Effector CD8-positive, alpha-beta T cell (primary cell): ENCODE data around the gene CYSLTR2.

Source experiments
- DNase-seq: peaks from one replicate; lab custom pipeline; 2025; lab: John Stamatoyannopoulos, UW
- total RNA-seq, 4 experiments: gene quantifications; one replicate each; lab custom pipeline; 2026; lab: John Stamatoyannopoulos, UW

Gene CYSLTR2
- total RNA-seq = 4.8 to 15.8 (median 5.8) reads per million in 4 experiments

DNA sequence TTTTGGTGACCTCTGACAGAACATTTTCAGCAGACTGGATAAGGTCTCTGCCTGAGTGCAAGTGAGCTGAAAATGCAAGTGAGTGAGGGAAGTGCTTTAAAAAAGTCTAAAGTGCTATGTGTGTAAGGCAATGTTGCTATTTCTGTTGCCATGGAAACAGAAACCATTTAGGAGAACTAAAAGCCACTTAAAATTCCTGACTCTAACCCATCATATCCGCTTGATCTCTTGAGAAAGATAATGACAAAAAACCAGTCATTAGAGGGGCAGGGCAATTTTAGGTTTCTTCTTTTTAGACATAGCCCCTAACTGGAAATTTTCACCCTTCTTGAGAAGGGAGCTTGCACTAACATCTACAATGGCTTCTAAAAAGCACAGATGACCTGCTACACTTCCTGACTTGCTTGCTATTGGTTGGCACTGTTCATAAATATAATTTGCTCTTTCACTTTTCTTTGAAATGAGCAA lies at the start of gene CYSLTR2:
CYSLTR2 (plus strand) TSS at position 458 of the 468 bp plus-strand sequence. CDS start 52,889 bp downstream, outside the sequence.
- no peak for DNase-seq

DNA sequence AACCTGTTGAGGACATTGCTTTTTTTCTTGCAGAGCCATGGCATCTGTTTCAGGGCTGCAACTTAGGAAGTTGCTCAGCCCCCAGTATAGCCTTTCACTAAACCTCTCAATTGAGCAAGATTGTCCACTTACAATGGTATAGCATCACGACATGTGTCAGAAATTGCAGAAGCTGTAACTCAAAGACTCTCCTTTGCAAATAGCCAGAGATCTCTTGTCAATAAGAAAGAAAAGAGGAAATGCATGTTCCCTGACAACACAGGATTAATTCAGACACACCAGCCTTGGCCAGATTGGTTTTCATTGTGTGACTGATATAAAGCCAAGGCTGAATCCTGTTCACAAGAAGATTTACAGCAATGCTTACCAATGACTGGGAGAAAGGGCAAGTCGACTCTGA lies 38.7 kb upstream of the CYSLTR2 start:
- no peak for DNase-seq

- no peak for DNase-seq
These were observed 34.8 kb upstream of the CYSLTR2 start for GRCh38 chr13:48618937-48619336.

- no peak for DNase-seq
These were observed 32.7 kb upstream of the CYSLTR2 start for GRCh38 chr13:48621056-48621455.

- DNase-seq = no peak
These were observed 29.7 kb upstream of the CYSLTR2 start for GRCh38 chr13:48624016-48624415.

DNA sequence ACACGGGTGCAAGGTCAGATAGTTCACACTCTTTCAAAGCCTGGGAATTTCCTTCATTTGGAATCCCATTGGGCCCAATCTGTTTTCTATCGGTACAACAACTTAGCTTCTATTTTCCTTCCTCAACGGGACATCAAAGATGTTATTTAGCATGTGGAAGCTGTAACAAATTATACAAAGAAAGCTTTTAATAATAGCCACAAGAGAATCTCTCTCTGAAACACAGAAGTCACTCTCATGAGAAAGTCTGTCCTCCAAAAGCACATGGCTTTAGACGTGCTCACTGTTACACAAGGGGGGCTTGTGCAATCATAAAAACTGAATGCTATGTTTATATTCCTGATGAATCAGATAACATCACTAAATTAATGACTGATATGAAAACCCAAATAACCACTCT lies 28.9 kb upstream of the CYSLTR2 start:
- no peak for DNase-seq

- no peak for DNase-seq
These were observed 28.2 kb upstream of the CYSLTR2 start for GRCh38 chr13:48625413-48626076.

DNA sequence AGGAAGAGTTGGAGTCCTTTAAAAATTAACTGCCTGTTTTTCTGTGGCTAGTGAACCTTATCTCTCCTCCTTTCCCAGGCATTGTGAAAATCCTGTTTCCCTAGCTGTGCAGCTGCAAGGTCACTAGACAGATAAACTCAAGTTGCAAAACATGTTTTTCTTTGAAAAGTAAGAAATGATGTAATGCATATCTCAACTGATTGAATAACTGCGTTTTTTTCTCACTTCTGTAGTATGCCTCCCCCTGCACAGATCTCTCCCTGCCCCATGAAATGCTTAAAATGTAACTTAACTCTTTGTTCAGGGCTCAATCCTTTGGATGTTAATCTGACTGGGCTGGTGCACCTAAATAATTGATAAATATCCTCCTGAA lies 27.7 kb upstream of the CYSLTR2 start:
- DNase-seq = no peak

DNA sequence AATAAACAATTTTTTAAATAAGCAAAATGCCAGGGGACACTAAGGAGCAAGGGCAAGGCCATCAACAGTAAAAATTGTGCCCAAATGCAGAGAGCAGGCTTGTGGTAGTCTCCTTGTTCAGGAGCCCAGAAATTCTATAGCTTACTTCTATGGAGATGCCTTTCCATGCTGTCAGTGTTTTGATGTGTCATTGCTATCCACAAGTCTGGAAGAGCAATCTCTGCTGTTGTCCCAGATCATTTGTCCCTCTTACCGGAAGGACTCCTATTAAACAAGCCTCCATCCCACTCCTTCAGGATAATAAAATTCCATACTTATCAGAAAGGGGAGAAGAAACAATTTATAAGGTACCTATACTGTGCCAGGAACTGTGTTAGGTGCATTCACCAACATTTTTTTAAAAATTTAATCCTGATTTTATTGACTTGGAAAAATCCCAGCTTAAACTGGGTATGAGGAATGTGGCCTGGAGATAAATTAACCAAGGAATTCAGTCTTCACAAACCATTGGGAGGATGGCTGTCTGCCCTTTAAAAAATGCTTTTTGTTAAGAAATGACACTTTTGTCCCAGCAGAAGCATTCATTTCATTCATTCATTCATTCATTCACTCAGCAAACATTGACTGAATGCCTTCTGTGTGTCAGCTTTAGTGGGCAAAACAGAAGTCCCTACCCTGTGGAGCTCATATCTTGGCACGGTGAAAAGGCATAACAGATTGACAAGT lies 26.8 kb upstream of the CYSLTR2 start:
- DNase-seq = no peak

DNA sequence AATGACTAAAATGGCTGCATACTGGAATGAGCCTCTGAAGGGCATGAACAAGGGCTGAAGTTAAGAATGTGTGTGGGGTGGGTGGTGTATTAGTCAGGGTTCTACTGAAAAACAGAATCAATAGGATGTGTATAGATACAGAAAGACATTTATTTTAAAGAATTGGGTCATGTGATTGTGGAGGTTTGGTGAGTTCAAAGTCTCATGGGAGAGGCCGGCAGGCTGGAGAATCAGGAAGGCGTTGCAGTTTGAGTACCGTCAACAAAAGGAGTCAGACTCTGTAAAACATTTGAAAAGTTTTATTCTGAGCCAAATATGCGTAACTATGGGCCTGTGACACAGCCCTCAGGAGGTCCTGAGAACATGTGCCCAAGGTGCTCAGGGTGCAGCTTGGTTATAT lies 24.5 kb upstream of the CYSLTR2 start:
- no peak for DNase-seq

DNA sequence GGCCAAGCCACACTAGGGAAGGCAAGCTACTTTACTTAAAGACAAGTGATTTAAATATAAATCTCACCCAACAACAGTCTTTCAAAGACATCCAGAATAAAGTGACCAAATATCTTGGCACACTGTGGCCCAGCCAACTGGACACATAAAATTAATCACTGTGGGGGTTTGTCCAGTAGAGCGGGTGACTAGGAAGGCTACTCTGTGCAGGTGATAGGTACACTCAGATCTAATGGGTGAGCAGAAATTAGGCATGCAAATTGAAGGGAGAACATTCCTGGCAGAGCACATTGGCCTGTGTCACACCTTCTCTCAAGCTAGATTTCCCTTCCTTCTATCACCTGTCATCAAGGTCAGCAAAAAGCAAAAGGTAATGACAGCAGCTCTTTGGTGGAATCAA lies 23.4 kb upstream of the CYSLTR2 start:
- no peak for DNase-seq

GRCh38 chr13:48630773-48631172 lies 23.0 kb upstream of the CYSLTR2 start:
- no peak for DNase-seq

GRCh38 chr13:48631441-48631840 lies 22.3 kb upstream of the CYSLTR2 start:
- no peak for DNase-seq

GRCh38 chr13:48633700-48634099 lies 20.0 kb upstream of the CYSLTR2 start:
- no peak for DNase-seq

GRCh38 chr13:48634636-48635035 lies 19.1 kb upstream of the CYSLTR2 start:
- DNase-seq = no peak

GRCh38 chr13:48635478-48635877 lies 18.3 kb upstream of the CYSLTR2 start:
- no peak for DNase-seq

DNA sequence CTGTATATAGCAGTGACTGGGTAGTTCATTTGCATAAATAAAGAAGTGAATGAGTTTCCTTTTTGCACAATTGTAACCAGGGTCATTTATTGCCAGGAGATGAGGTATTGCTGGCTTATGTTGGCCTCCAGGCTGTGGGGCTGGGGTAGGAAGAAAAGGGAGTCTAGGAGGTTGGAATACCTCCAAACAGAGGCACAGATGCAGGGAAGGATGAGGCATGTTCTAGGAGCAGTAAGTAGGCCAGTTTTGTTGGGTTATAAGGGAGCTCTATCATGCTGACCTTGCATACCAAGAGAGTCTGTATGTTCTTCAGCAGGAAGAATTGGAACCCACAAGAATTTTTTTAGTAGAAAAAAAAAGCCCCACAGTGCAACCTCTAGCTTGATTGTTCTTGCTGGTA lies 17.2 kb upstream of the CYSLTR2 start:
- DNase-seq = no peak

DNA sequence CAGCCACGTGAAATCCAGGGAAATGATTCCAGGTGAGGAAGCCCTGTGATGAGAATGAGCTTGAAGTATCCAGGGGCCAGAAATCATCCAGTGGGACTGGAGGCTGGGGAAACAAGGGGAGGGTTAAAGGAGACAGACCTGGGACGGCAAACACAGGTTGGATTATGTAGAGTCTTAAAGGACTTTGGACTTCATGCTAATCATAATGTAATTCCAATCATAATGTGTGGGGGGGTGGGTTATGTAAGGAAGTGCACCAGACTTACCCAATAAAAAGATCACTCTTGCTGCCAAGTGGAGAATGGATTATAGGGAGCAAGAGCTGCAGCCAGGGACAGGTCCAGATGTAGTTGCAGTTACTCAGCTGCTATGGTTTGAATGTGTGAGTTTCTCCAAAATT lies 16.1 kb upstream of the CYSLTR2 start:
- DNase-seq = no peak

GRCh38 chr13:48640767-48641166 lies 13.0 kb upstream of the CYSLTR2 start:
- DNase-seq = no peak

- no peak for DNase-seq
These were observed 12.3 kb upstream of the CYSLTR2 start for GRCh38 chr13:48641404-48641803.

GRCh38 chr13:48642061-48642460 lies 11.7 kb upstream of the CYSLTR2 start:
- no peak for DNase-seq

DNA sequence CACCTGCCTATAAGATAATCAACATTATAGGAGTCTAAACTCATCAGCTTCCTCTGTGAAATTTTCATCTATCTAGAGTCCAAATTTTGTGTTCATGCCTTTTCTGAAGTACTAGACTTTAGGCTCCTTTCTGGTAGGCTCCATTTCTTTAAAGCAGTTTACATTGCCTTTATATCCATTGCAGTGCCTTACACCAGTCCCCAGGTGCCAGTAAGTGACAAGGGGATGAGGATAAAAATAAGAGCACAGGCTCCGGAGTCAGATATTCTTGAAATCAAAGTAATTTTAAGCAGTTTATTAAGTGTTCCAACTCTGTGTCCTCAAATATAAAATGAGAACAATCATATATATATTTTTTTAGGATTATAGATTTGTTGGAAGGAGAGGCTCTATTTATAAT lies 10.6 kb upstream of the CYSLTR2 start:
- DNase-seq = no peak

DNA sequence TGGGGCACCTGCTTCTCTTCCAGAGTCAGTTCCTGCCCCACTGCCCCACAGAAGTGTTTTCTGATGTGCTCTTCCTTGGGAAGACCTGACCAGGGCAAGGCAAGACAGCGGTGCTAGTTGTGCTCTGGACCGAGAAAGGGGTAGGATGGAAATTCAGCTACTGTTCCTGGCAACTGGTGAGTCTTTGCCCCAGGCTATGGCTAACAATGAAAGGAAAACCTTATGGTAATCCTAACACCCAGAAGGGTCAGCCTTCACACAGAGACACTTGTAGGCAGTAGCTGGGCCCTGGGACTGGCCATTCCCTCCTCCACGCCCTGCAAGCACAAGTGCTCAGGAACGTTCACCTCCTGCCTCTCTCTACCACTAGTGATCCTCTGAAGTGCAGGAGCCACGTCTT lies 9.6 kb upstream of the CYSLTR2 start:
- no peak for DNase-seq

GRCh38 chr13:48644951-48645350 lies 8.8 kb upstream of the CYSLTR2 start:
- DNase-seq = no peak
